AG04450 (cell line): ENCODE measurements around the gene FARS2. TPM values are rescaled to one million over a fixed set of nuclear protein-coding genes. Genes with fewer than 3 reads are reported as not detected.

ENCODE experiments used
- CTCF ChIA-PET: fragments of 300-600, 350-600 bp; formaldehyde crosslinking; extraction: SDS; loops from one replicate; lab custom pipeline; 2022; ENCODE audit warnings: antibody characterized with exemption, inconsistent platforms; lab: Charles Lee
- POLR2A ChIA-PET: fragments of 350-600 bp; formaldehyde crosslinking; extraction: SDS; loops from one replicate; lab custom pipeline; 2021; ENCODE audit warnings: antibody characterized with exemption, inconsistent platforms; lab: Yijun Ruan, JAX
- DNase-seq: peaks from one replicate; pipeline ENCODE4 v3.0.0-alpha.2; 2011; ENCODE audit warnings: low read depth, low spot score
- H3K27ac ChIP-seq: one replicate; pipeline ENCODE4 v1.5.1; 2012; ENCODE audit warnings: low read depth, low read length, control low read depth
- H3K27me3 ChIP-seq: one replicate; pipeline ENCODE4 v1.6.0; 2012; ENCODE audit warnings: low read length; ENCODE audit not compliant: control insufficient read depth, insufficient read depth
- H3K4me3 ChIP-seq: 2 replicates; pipeline ENCODE4 v1.5.1; 2011; ENCODE audit warnings: mild to moderate bottlenecking, low read depth, low read length, control low read depth
- H3K9me3 ChIP-seq: 2 replicates; pipeline ENCODE4 v1.5.1; 2012; ENCODE audit warnings: low read length; ENCODE audit not compliant: control insufficient read depth, insufficient read depth
- polyA plus RNA-seq: library from polyadenylated mRNA; depleted of rRNA; stranded (reverse); fragments of >200 nt; gene quantifications from 2 replicates; pipeline ENCODE4 v1.2.3, GENCODE V29; 2011
- TF ChIP-seq, protein P1 (sequence below): IDR thresholded peaks from 2 replicates; pipeline ENCODE4 v1.5.1; 2011; ENCODE audit warnings: low read depth, low read length, control low read depth, inconsistent platforms

Gene FARS2
- polyA plus RNA-seq, 1 experiment = 14.0 TPM

GRCh38 chr6:5461365-5461764, 200.1 kb downstream of the FARS2 start:
- ChIA-PET CTCF (interaction anchor here (0.5 to 4.8 kb wide), 2 partner anchors 10 to 433 kb away, joined by 3 to 21 read pairs; no protein-coding TSS in a partner anchor), POLR2A (no interaction called here)
- no peak overlapping the region for H3K27ac ChIP-seq
- TF ChIP-seq, protein P1, sequence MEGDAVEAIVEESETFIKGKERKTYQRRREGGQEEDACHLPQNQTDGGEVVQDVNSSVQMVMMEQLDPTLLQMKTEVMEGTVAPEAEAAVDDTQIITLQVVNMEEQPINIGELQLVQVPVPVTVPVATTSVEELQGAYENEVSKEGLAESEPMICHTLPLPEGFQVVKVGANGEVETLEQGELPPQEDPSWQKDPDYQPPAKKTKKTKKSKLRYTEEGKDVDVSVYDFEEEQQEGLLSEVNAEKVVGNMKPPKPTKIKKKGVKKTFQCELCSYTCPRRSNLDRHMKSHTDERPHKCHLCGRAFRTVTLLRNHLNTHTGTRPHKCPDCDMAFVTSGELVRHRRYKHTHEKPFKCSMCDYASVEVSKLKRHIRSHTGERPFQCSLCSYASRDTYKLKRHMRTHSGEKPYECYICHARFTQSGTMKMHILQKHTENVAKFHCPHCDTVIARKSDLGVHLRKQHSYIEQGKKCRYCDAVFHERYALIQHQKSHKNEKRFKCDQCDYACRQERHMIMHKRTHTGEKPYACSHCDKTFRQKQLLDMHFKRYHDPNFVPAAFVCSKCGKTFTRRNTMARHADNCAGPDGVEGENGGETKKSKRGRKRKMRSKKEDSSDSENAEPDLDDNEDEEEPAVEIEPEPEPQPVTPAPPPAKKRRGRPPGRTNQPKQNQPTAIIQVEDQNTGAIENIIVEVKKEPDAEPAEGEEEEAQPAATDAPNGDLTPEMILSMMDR = no peak
- no peaks in the 10 kb centered on the region for H3K27me3 ChIP-seq
- DNase-seq = no peak
- no peaks in the 10 kb centered on the region for H3K9me3 ChIP-seq
- no peak overlapping the region for H3K4me3 ChIP-seq

- ChIA-PET POLR2A (no interaction called here), CTCF (interaction anchor here (1.1 kb wide), 1 partner anchor 8 kb away, joined by 7 read pairs; no protein-coding TSS in a partner anchor)
Measured at GRCh38 chr6:5462856-5463255, 201.5 kb downstream of the FARS2 start.

DNA sequence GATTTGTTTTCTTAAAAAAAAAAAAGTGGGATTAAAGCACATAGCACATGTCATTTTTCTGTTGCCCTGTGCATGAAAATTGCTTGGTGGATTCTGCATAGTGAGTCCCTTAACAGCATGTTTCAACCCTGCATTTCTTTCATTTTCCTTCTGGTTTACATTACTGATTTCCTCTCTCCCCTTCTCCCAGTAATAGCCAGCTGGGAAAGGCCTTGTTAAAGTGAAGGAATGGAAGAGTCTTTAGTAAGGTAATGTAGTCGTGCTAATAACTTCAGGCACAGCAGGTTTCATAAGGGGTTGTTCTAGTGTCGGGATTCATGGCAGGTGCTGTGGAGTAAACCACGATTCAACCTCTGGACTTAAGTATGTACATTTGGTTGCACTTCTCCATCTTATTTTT, 202.4 kb downstream of the FARS2 start:
- ChIA-PET CTCF (interaction anchor here (1.2 to 1.9 kb wide), 2 partner anchors 61 to 297 kb away, joined by 3 to 5 read pairs; no protein-coding TSS in a partner anchor), POLR2A (interaction anchor here (0.6 kb wide), 1 partner anchor 301 kb away, joined by 3 read pairs; no protein-coding TSS in a partner anchor)
- Histone ChIP-seq H3K27ac (no peak overlapping the region), H3K4me3 (no peak overlapping the region), H3K27me3 (no peaks in the 10 kb centered on the region), H3K9me3 (no peaks in the 10 kb centered on the region)
- no peak for DNase-seq
- TF ChIP-seq, protein P1 = no peak

More at GRCh38 chr6:5462856-5463255, 201.5 kb downstream of the FARS2 start:
- no peak for DNase-seq
- Histone ChIP-seq H3K4me3 (no peak overlapping the region), H3K27ac (no peak overlapping the region), H3K27me3 (no peaks in the 10 kb centered on the region), H3K9me3 (no peaks in the 10 kb centered on the region)
- TF ChIP-seq, protein P1 = no peak

DNA sequence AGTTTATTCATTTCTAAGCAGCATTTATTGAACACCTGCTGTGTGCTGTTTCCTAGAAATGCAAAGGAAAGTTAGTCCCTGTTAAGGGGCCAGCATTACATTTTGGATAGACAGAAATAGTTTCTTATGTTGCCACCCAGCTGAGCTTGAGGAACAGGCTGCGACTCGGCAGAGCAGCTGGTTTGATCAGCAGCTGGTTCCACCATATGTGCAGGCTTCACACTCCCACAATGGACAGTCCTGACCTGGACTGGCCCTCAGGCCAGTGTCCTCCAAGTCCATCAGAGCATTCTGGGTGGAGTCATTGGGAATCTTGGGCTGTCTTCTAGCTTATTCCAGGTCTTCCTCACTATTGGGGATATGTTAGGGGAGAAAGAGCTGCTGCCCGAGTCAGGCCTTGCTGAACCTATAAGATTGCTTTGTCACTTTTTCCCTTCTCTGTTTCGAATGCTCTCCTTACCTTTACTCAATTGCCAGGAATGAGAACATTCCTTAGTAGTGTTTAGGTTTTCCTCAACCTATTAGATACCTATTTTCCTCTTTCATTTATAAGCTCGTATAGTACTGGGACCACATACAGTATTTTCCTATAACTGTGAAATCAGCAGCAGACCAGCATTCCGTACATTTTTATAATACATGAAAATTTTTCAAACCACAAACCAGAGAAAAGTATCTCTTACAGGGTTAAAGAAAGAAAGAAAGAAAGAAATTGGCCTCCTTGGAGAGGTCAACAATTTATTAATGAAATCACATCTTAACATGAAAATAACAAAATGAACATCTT, 203.0 kb downstream of the FARS2 start:
- ChIA-PET CTCF (interaction anchor here (0.5 to 1.9 kb wide), 4 partner anchors 20 to 298 kb away, joined by 3 to 8 read pairs (median 4); no protein-coding TSS in a partner anchor), POLR2A (interaction anchor here (0.6 kb wide), 1 partner anchor 301 kb away, joined by 3 read pairs; no protein-coding TSS in a partner anchor)
- H3K27me3 ChIP-seq = no peaks in the 10 kb centered on the region
- TF ChIP-seq, protein P1 = no peak
- H3K4me3 ChIP-seq = no peak overlapping the region
- no peaks in the 10 kb centered on the region for H3K9me3 ChIP-seq
- H3K27ac ChIP-seq = no peak overlapping the region
- DNase-seq = no peak
